ENCODE measurements around the gene PCLO.
"Not testable (repeated sequence)": the region's sequence is repeated elsewhere in the genome, so short reads cannot be mapped to it uniquely, and the experiment has no call there.

PCLO gene

GRCh38 chr7:83036130-83036529 lies 126.6 kb downstream of the PCLO start:
- no peak for DNase-seq

- DNase-seq: no peak
These were observed 130.5 kb downstream of the PCLO start for GRCh38 chr7:83032195-83032594.

- DNase-seq: not testable (repeated sequence)
These were observed 138.6 kb downstream of the PCLO start for GRCh38 chr7:83023817-83024665.

- DNase-seq: no peak
These were observed 141.7 kb downstream of the PCLO start for GRCh38 chr7:83021032-83021431.

GRCh38 chr7:83020161-83020560 lies 142.5 kb downstream of the PCLO start:
- DNase-seq: no peak

- DNase-seq: no peak
These were observed 146.8 kb downstream of the PCLO start for GRCh38 chr7:83015916-83016315.

GRCh38 chr7:83014546-83014945 lies 148.1 kb downstream of the PCLO start:
- no peak for DNase-seq

- DNase-seq: no peak
These were observed 150.7 kb downstream of the PCLO start for GRCh38 chr7:83011954-83012353.

GRCh38 chr7:83005410-83005809 lies 157.3 kb downstream of the PCLO start:
- no peak for DNase-seq

GRCh38 chr7:83001362-83002040 lies 161.2 kb downstream of the PCLO start:
- DNase-seq: no peak

GRCh38 chr7:82998436-82998835 lies 164.2 kb downstream of the PCLO start:
- no peak for DNase-seq

- no peak for DNase-seq
These were observed 177.4 kb downstream of the PCLO start for GRCh38 chr7:82985144-82985802.

- no peak for DNase-seq
These were observed 182.4 kb downstream of the PCLO start for GRCh38 chr7:82980130-82980788.

GRCh38 chr7:82975811-82976468 lies 186.7 kb downstream of the PCLO start:
- DNase-seq: no peak

GRCh38 chr7:82972135-82972534 lies 190.5 kb downstream of the PCLO start:
- no peak for DNase-seq

- no peak for DNase-seq
These were observed 197.3 kb downstream of the PCLO start for GRCh38 chr7:82965088-82966036.

GRCh38 chr7:82964150-82964882 lies 198.4 kb downstream of the PCLO start:
- no peak for DNase-seq

- DNase-seq: no peak
These were observed 201.4 kb downstream of the PCLO start for GRCh38 chr7:82961240-82961639.

GRCh38 chr7:82959528-82959927 lies 203.2 kb downstream of the PCLO start:
- no peak for DNase-seq

GRCh38 chr7:82957521-82957920 lies 205.2 kb downstream of the PCLO start:
- no peak for DNase-seq
